Panc1 (cell line): ENCODE measurements around the gene TSPAN2. TPM values are rescaled to one million over a fixed set of nuclear protein-coding genes. Genes with fewer than 3 reads are reported as not detected.
"Not testable (repeated sequence)": the region's sequence is repeated elsewhere in the genome, so short reads cannot be mapped to it uniquely, and the experiment has no call there.

Experiments
- ATAC-seq: fragments of 200-7000 bp; cut with Tn5 transposase; 2 replicates; pipeline ENCODE4 v1.9.1; 2020; ENCODE audit warnings: mild to moderate bottlenecking, moderate library complexity
- BruUV-seq: library from RNA; stranded (reverse); fragments of 400-500 nt; replicated peaks from 2 replicates; lab custom pipeline; 2021; lab: Mats Ljungman, UMichigan
- CTCF ChIA-PET: fragments of 300-600 bp; sonication (Branson Sonifier 250); formaldehyde crosslinking; loops from one replicate; lab custom pipeline; 2022; ENCODE audit warnings: antibody characterized with exemption; lab: Charles Lee
- POLR2A ChIA-PET: fragments of 300-600 bp; sonication (Branson Sonifier 250); formaldehyde crosslinking; loops from one replicate; lab custom pipeline; 2022; ENCODE audit warnings: antibody characterized with exemption; lab: Charles Lee
- DNase-seq: peaks from one replicate; pipeline ENCODE4 v3.0.0-alpha.2; 2010; ENCODE audit warnings: low read depth, low spot score
- H3K27ac ChIP-seq: 2 replicates; pipeline ENCODE4 v1.5.1; 2011; ENCODE audit warnings: mild to moderate bottlenecking, low read length, inconsistent platforms
- H3K27me3 ChIP-seq: fragments of 200-500 bp; sonication (Bioruptor generic); 2 replicates; pipeline ENCODE4 v1.6.0; 2014; ENCODE audit warnings: low read length, inconsistent platforms; ENCODE audit not compliant: control insufficient read depth, insufficient read depth
- H3K36me3 ChIP-seq: fragments of 200-500 bp; sonication (Bioruptor generic); 2 replicates; pipeline ENCODE4 v1.5.1; 2014; ENCODE audit warnings: inconsistent platforms, mild to moderate bottlenecking, low read length, moderate library complexity; ENCODE audit not compliant: control insufficient read depth, insufficient read depth
- H3K4me1 ChIP-seq: 2 replicates; pipeline ENCODE4 v1.5.1; 2011; ENCODE audit warnings: inconsistent platforms, mild to moderate bottlenecking, low read length, moderate library complexity; ENCODE audit not compliant: control insufficient read depth, insufficient read depth
- H3K4me3 ChIP-seq, 2 experiments: 2 replicates each; pipeline ENCODE4 v1.5.1; 2011 to 2012; ENCODE audit warnings: low read depth in 2 of 2, low read length in 2 of 2, mild to moderate bottlenecking in 2 of 2, inconsistent platforms in 1 of 2, moderate library complexity in 1 of 2
- H3K9me3 ChIP-seq: fragments of 200-500 bp; sonication (Bioruptor generic); 2 replicates; pipeline ENCODE4 v1.5.1; 2014; ENCODE audit warnings: low read depth, mild to moderate bottlenecking, inconsistent platforms, low read length, moderate library complexity; ENCODE audit not compliant: control insufficient read depth, insufficient read depth
- CTCF ChIP-seq: fragments of 450-650 bp; IDR thresholded peaks from 2 replicates; pipeline ENCODE4 v1.5.1; 2017; ENCODE audit warnings: mild to moderate bottlenecking
- POLR2AphosphoS5 ChIP-seq: IDR thresholded peaks from 2 replicates; pipeline ENCODE4 v1.6.1; 2012; ENCODE audit warnings: mild to moderate bottlenecking, low read depth, low read length, moderate library complexity
- REST ChIP-seq, 2 experiments: IDR thresholded peaks; 2 replicates each; pipeline ENCODE4 v1.6.1; 2011 to 2012; ENCODE audit warnings: low read depth in 2 of 2, control low read depth in 1 of 2, low read length in 1 of 2, mild to moderate bottlenecking in 1 of 2, moderate library complexity in 1 of 2; ENCODE audit not compliant: insufficient read depth in 1 of 2
- SIN3A ChIP-seq: IDR thresholded peaks from 2 replicates; pipeline ENCODE4 v1.6.1; 2012; ENCODE audit warnings: low read depth, mild to moderate bottlenecking, low read length, moderate library complexity, borderline replicate concordance; ENCODE audit not compliant: insufficient read depth
- TCF7L2 ChIP-seq: IDR thresholded peaks from 2 replicates; pipeline ENCODE4 v1.6.1; 2011; ENCODE audit warnings: mild to moderate bottlenecking, low read depth, low read length, inconsistent platforms
- in situ Hi-C: cut with HindIII; loops from 2 replicates; pipeline ENCODE4 v1.10.0; 2016; ENCODE audit warnings: low sequenced_read_pairs, low pct_unique_long_range_greater_than_20kb
- intact Hi-C: fragments of 100-400 bp; cut with micrococcal nuclease; formaldehyde crosslinking; loops from one replicate; pipeline ENCODE4 v1.10.0; 2022; ENCODE audit not compliant: unreplicated experiment
- total RNA-seq: library from RNA; stranded (reverse); gene quantifications from one replicate; pipeline ENCODE4 v1.2.1, GENCODE V29; 2021; ENCODE audit not compliant: unreplicated experiment

Gene TSPAN2
- total RNA-seq, 1 experiment from 2014 or later = not detected

GRCh38 chr1:115023593-115023992 is 65.7 kb downstream of the TSPAN2 start:
- ATAC-seq = no peak
- no peaks in the 10 kb centered on the region for H3K4me1 ChIP-seq
- no peaks in the 10 kb centered on the region for H3K9me3 ChIP-seq
- intact Hi-C loops (no loop called here), in situ Hi-C loops (no loop called here)
- no peaks in the 10 kb centered on the region for H3K27me3 ChIP-seq
- ChIA-PET POLR2A (no interaction called here), CTCF (no interaction called here)
- DNase-seq = no peak
- no TSS peak for BruUV-seq
- no peak overlapping the region for H3K4me3 ChIP-seq
- TF ChIP-seq POLR2AphosphoS5 (no peak), SIN3A (no peak), REST (IDR thresholded peaks at IDR 0.05; ENCODE audit: insufficient read depth in 1 of 2, low read depth in 2 of 2, low read length in 1 of 2) (no peak), CTCF (no peak), TCF7L2 (no peak)
- no peaks in the 10 kb centered on the region for H3K36me3 ChIP-seq
- no peak overlapping the region for H3K27ac ChIP-seq

DNA sequence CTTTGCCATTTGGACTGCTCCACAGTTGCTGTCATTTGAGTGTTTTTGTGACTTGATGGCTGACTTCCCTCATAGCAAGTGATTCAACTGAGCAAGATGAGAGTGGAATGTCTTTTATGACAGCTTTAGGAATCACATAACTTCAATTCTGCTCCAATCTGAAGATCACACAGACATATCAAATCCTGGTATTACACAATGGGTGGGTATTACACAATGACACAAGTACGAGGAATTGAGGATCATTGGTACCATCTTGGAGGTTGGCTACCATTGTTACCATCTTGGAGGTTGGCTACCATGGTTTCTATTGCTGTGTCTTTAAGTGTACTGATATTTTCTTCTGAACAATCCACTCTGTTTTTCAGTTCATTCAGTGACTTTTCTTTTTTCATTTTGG is 68.2 kb downstream of the TSPAN2 start:
- Histone ChIP-seq H3K4me3 (no peak overlapping the region), H3K9me3 (no peaks in the 10 kb centered on the region), H3K27ac (no peak overlapping the region), H3K36me3 (no peaks in the 10 kb centered on the region), H3K4me1 (no peaks in the 10 kb centered on the region), H3K27me3 (no peaks in the 10 kb centered on the region)
- in situ Hi-C loops (no loop called here), intact Hi-C loops (no loop called here)
- TF ChIP-seq POLR2AphosphoS5 (no peak), SIN3A (no peak), REST (IDR thresholded peaks at IDR 0.05; ENCODE audit: insufficient read depth in 1 of 2, low read depth in 2 of 2, low read length in 1 of 2) (no peak), CTCF (no peak), TCF7L2 (no peak)
- ChIA-PET POLR2A (no interaction called here), CTCF (no interaction called here)
- DNase-seq (no peak), ATAC-seq (no peak)
- BruUV-seq = no TSS peak

DNA sequence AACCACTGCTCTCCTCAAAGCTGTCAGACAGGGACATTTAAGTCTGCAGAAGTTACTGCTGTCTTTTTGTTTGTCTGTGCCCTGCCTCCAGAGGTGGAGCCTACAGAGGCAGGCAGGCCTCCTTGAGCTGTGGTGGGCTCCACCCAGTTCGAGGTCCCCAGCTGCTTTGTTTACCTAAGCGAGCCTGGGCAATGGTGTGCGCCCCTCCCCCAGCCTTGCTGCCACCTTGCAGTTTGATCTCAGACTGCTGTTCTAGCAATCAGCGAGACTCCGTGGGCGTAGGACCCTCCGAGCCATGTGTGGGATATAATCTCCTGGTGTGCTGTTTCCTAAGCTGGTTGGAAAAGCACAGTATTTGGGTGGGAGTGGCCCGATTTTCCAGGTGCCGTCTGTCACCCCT is 69.8 kb downstream of the TSPAN2 start:
- H3K27me3 ChIP-seq, H3K36me3 ChIP-seq, ATAC-seq, H3K27ac ChIP-seq, DNase-seq, intact Hi-C loops, in situ Hi-C loops, H3K4me1 ChIP-seq, BruUV-seq, CTCF ChIA-PET, H3K9me3 ChIP-seq, H3K4me3 ChIP-seq, POLR2A ChIA-PET: not testable (repeated sequence)
